Pons (tissue), 1 donor: ENCODE data around the gene ATMIN.

ENCODE experiments used
- DNase-seq: peaks from one replicate; pipeline ENCODE4 v3.0.0-alpha.2; 2016; ENCODE audit warnings: low spot score

The ATMIN gene

DNA sequence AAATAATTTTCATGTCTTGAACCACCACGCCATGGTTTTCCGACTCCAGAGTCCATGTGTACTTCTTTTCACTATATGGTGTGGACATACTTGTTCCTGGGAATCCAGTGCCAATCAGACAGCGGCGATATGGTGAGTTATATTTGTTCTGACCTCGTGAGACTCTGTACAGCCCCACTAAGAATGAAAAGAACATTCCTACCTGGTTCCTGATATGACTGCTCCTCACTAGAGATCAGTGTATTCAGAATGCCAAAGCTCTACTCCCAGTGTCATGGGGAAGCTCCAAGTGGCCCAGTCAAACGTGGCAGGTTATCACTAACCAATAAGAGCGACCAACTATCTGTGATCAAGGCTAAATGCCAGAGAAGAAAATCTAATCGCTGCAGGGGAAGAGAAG lies 35.3 kb downstream of the ATMIN start:
- DNase-seq = no peak

DNA sequence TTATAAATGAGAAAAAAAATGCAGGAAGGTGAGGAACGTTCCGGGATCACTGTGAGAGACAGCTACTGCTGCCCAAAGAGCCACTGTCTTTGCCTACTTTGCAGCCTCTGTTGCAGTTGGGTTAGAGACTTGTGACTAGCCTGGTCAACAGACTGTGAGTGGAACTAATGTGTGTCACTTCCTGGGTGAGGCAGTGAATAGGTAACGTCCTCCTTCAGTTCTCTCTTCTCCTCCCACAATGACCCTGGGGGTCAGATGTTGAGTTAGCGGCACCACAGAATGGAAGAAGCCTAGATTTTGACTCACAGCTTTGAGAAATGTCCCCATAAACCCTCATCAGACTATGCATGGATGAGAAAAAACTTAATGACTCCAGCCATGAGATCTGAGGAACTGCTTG lies 36.2 kb downstream of the ATMIN start:
- DNase-seq = no peak

DNA sequence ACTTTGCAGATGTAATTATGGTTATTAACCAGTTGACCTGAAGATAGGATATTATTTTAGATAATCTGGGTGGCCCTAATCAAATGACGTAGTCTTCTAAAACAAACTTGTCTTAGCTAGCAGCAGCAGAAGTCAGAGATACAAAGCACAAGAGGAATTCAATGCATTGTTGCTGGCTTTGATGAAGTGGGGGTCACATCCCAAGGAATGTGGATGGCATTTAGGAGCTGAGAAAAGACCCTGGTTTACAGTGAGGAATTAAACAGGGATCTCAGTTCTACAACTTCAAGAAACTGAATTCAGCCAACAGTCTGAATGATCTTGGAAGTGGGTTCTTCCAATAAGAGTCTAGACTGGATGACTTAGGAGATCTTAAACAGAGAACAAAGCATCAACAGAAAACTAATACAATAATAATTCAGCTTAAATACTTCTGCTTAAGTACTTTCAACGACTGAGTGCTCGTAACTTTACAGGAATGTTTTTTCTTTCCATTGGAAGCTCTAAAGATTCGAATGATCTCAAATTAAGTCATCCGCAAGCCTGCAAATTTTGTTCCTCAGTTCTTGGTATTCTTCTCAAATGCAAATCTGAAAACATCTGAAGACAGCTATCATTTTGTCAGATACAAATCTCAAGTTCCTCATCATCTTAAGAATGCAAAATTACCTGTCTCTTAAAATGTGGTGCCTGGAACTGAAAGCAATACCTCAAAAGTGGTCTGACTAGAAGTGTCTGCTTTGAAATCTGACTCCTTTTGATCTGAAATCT lies 38.1 kb downstream of the ATMIN start:
- DNase-seq = no peak

DNA sequence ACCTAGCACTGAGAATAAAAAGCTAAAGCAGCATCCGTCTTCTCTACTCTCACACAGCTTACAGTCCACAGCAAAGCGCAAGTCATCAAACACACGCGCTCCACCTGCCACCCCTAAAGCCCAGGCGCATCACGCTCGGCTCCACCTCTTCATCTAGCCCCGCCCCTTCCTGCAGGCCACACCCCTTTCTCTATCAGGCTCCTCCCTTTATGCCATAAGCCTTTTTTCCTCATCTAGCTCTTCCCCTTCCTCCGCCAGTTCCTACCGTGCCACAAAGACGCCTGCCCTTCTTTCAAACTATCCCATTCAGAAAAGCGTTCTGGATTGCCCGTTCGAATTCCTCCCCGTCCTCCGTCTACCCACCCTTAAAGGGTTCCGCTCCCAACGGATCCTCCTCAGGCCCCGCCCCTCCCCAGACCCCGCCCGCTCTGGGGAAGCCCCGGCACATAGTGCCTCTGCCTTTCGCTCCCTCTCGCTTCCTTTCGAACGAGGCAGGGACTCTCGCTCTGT lies 41.0 kb downstream of the ATMIN start:
- peak; percentile 94 for DNase-seq

DNA sequence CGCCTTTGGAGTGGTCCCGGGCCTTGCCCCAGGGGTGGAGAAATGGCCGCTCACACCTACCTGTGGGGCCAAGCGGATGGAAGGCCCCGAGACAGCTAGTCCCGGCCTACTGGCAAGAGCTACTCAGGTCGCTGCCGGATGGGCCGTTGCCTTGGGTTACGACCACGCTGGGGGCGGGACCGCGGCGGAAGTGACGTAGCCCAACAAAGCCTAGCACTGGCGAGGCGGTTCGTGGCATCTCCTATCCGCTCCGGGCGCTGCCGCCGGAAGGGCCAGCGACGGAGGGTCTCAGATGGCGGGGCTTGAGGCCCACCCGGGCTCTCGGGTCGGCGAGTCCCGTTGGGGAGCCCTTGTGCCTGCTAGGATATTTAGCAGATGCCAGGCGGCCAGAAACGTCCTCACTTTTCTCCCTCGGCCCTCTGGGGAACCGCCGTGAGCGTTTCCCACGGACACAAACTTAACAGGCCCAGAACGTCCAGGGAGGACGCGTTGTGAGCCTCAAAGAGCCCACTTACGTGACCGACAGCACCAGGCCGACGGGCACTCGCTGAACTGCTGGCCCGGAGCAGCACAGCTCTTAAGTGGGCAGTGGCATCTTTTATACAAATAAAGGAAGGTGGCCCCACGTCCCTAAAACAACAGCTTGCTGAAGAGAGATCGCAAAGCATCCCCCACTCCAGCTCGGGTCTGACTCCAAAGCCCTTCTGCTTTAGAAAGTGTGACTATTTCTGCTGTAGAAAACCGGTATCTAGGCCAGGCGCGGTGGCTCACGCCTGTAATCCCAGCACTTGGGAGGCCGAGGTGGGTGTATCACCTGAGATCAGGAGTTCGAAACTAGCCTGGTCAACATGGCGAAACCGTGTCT lies 41.7 kb downstream of the ATMIN start, which contains the start of gene C16orf46:
TSS of gene C16orf46 (minus strand) at position 163 of the 865 bp plus-strand sequence. CDS start 13,283 bp downstream, outside the sequence.
- DNase-seq = peak; percentile 95

DNA sequence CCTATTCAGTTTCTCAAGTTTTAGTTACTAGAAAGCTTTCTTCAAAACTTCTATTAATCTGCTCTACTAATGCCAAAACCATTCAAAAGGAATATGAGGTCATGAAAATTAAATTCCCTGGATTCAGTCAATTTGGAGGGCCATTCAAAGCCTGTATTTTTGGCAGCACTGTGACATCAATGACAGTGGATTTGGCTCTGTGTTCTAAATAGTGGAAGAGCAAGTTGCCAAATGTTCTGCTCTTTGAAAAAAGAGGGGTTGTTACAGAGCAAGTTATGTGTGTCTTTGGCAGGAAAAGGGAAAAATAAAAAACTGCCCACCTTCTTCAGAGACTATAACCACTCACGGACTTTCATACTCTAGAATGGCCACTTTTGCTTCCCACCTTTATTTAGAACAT lies 44.6 kb downstream of the ATMIN start:
- DNase-seq = peak; percentile 24

DNA sequence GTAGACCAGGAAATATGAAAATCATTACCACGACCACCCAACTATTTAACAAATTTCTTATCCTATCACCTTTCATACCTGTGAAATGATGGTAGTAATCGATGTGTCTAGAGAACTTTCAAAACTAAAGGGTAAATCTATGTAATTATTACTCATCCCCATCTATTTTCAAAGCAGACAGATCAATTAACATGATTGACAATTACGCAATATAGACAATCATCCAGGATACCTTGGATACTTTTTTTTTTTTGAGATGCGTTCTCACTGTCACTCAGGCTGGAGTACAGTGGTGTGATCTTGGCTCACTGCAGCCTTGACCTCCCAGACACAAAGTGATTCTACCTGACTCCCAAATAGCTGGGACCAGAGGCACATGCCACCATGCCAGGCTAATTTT lies 45.4 kb downstream of the ATMIN start:
- no peak for DNase-seq

DNA sequence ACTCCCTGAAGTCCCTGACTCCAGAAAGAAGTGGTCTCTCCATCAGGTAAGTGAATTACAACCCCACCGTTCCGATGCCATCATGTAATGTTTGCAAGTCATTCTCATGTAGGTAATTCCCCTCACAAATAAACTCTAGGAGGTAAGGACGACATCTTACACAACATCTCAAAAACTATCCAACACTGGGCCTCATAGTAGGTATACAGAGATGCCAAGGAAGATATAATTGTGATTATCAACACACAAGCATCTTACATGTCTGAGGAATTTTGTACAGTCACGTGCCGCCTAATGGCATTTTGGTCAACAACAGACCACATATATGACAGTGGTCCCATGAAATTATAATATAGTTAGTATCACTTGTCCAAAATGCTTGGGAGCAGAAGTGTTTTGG lies 53.2 kb downstream of the ATMIN start:
- DNase-seq = no peak

DNA sequence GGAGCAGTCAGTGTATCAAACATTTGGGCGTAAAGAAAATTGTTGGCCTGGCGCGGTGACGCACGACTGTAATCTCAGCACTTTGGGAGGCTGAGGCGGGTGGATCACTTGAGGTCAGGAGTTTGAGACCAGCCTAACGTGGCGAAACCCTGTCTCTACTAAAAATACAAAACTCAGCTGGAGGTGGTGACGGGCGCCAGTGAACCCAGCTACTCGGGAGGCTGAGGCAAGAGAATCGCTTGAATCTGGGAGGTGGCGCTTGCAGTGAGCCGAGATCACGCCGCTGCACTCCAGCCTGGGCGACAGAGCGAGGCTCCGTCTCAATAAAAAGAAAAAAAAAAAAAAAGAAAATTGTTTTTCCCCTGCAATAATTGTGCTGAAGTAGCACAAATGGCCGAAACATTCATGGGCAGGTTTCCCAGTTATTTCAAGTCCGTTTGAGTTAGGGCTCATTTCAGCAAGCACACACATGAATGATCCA lies 59.2 kb downstream of the ATMIN start:
- no peak for DNase-seq

DNA sequence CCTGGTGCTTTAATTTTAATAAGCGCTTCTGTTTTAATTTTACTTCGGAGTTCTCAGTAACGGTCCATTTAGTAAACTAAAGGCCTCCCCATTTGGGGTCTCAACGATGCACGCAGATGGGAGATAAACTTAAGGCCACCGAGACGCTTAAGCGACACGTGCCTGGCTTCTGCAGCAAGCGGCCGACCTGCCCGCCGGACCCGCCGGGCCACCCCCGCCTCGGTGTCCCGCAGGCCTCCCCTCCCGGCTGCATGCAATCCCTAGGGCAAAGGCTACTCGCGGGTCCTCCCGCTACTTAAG lies 60.0 kb downstream of the ATMIN start:
- DNase-seq = no peak

DNA sequence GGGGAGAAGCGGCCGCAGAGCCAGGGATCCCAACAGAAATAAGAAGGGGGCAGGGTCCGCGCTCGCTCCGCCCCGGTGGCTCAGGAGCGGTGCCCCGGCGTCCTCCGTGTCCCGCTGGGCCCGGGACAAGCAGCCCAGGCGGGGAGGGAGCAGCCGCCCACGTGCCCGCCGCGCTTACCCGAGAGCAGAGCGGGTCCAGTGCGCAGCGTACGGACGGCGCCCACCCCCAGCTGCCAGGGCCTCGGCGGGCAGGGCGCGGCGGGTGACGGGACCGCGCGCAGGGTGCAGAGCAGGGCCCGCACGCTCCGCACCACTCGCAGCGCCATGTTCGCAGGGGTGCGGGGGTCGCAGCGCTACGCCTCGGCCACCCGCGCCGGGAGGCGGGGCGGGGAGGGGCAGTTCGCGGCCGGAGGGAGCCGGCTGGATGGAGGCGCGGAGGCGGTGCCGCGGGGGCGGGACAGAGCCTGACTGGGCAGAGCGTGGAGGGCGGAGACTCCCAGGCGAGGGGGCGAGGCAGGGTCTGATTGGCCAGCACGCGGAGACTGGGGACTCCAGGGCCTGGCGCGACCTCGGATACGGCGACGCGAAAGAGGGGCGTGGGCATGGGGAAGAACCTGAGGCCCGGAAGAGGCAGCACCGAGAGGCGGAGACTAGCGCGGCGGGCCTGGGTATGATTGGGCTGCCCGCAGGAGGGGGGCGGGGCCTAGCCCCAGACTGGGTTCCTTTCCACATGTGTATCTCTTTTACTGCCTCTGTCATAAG lies 60.5 kb downstream of the ATMIN start, which contains the start of gene GCSH:
TSS of gene GCSH (minus strand) at position 443 of the 762 bp plus-strand sequence. CDS start at position 326, 117 bp downstream.
- DNase-seq = peak; percentile 98

DNA sequence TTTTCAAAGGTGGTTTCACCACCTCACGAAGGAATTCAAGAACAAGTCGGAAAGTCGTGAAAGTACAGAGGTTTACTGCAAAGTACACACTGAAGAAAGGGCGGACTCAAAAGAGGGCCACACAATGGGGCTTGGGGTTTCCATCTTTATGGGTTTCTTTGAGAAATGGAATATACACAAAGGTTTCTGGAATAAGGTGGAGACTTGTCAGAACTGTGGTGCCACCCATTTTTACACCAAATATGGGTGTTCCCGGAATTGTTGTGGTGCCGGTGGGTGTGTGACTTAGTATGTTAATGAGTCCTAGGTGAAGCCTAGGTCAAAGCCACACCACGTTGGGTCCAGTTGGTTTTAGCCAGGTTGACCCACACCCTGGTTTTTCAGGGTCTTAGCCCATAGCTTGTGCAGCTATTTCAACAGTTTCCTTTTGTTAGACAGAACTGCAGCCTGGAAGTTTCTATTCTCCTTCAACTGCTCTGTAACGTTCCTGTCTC lies 61.1 kb downstream of the ATMIN start:
- no peak for DNase-seq
